ENCODE results near the gene CELF3. TPM values are rescaled to one million over a fixed set of nuclear protein-coding genes. Genes with fewer than 3 reads are reported as not detected.

Gene CELF3
- total RNA-seq, 4 donors from 2014 or later: 0.22 to 0.93 (median 0.40) TPM; not detected in 1

GRCh38 chr1:151759241-151759640 lies 42.6 kb upstream of the CELF3 start:
- no peaks in the 10 kb centered on the region for H3K27me3 ChIP-seq
- ATAC-seq: no peak
- H3K4me3 ChIP-seq: no peak overlapping the region
- H3K27ac ChIP-seq: no peak overlapping the region
- peaks cover 4 to 17% (median 5%) of the 10 kb centered on the region in 3 donors for H3K4me1 ChIP-seq
- no peak for TF ChIP-seq POLR2A (IDR thresholded peaks at IDR 0.05)
- no peak for TF ChIP-seq EP300 (IDR thresholded peaks at IDR 0.05)
- no peak for TF ChIP-seq POLR2AphosphoS5 (IDR thresholded peaks at IDR 0.05)
- TF ChIP-seq CTCF (IDR thresholded peaks at IDR 0.05): no peak
- H3K9me3 ChIP-seq: no peaks in the 10 kb centered on the region
- H3K36me3 ChIP-seq: peaks cover 0 to 68% of the 10 kb centered on the region in 2 donors

- Histone ChIP-seq H3K27me3 (no peaks in the 10 kb centered on the region), H3K4me1 (no peaks in the 10 kb centered on the region), H3K9me3 (no peaks in the 10 kb centered on the region), H3K27ac (no peak overlapping the region), H3K36me3 (peaks cover 0 to 57% of the 10 kb centered on the region in 2 donors), H3K4me3 (no peak overlapping the region)
- ATAC-seq: no peak
- 67% methylated on average over 1 of the region's 1 CpG; no CpG with 5 or more reads in 1 of the 2 donors for WGBS, 2 donors (ENCODE audit: low coverage in 1 of 2)
- no peak for TF ChIP-seq POLR2A (IDR thresholded peaks at IDR 0.05)
- TF ChIP-seq POLR2AphosphoS5 (IDR thresholded peaks at IDR 0.05): no peak
- TF ChIP-seq EP300 (IDR thresholded peaks at IDR 0.05): no peak
- no peak for TF ChIP-seq CTCF (IDR thresholded peaks at IDR 0.05)
Observed at GRCh38 chr1:151756291-151756690, 39.7 kb upstream of the CELF3 start.

GRCh38 chr1:151741516-151741915 lies 24.9 kb upstream of the CELF3 start:
- H3K27me3 ChIP-seq: no peaks in the 10 kb centered on the region
- H3K27ac ChIP-seq: no peak overlapping the region
- H3K4me3 ChIP-seq: no peak overlapping the region
- WGBS, 2 donors (ENCODE audit: low coverage in 1 of 2): 80 to 90% methylated on average over 2 to 3 of the region's 4 CpGs
- H3K36me3 ChIP-seq: no peaks in the 10 kb centered on the region
- TF ChIP-seq POLR2A (IDR thresholded peaks at IDR 0.05) (no peak), POLR2AphosphoS5 (IDR thresholded peaks at IDR 0.05) (no peak), CTCF (IDR thresholded peaks at IDR 0.05) (no peak), EP300 (IDR thresholded peaks at IDR 0.05) (no peak)
- H3K4me1 ChIP-seq: no peaks in the 10 kb centered on the region
- H3K9me3 ChIP-seq: no peaks in the 10 kb centered on the region
- no peak for ATAC-seq

GRCh38 chr1:151739590-151740355 lies 23.2 kb upstream of the CELF3 start:
- no peaks in the 10 kb centered on the region for H3K9me3 ChIP-seq
- H3K4me1 ChIP-seq: peaks cover 0 to 5% (median 0%) of the 10 kb centered on the region in 3 donors
- no peak overlapping the region for H3K27ac ChIP-seq
- no peak overlapping the region for H3K4me3 ChIP-seq
- TF ChIP-seq POLR2A (IDR thresholded peaks at IDR 0.05) (no peak), EP300 (IDR thresholded peaks at IDR 0.05) (no peak), CTCF (IDR thresholded peaks at IDR 0.05) (no peak), POLR2AphosphoS5 (IDR thresholded peaks at IDR 0.05) (no peak)
- H3K36me3 ChIP-seq: no peaks in the 10 kb centered on the region
- no peak for ATAC-seq
- H3K27me3 ChIP-seq: no peaks in the 10 kb centered on the region
- 30 to 80% methylated on average over 1 to 3 of the region's 3 CpGs for WGBS, 2 donors (ENCODE audit: low coverage in 1 of 2)

GRCh38 chr1:151737479-151737878 lies 20.9 kb upstream of the CELF3 start:
- TF ChIP-seq POLR2AphosphoS5 (IDR thresholded peaks at IDR 0.05) (no peak), EP300 (IDR thresholded peaks at IDR 0.05) (no peak), POLR2A (IDR thresholded peaks at IDR 0.05) (no peak)
- Histone ChIP-seq H3K36me3 (no peaks in the 10 kb centered on the region), H3K9me3 (no peaks in the 10 kb centered on the region), H3K4me3 (no peak overlapping the region), H3K27me3 (no peaks in the 10 kb centered on the region), H3K4me1 (peaks cover 0 to 7% (median 0%) of the 10 kb centered on the region in 3 donors), H3K27ac (no peak overlapping the region)
- ATAC-seq: no peak
